Astrocyte of the spinal cord (primary cell): ENCODE measurements around the gene CCDC70.

Source experiments
- DNase-seq: peaks from one replicate; pipeline ENCODE4 v3.0.0; 2011; ENCODE audit warnings: low read depth, low spot score
- H3K4me3 ChIP-seq: 2 replicates; pipeline ENCODE4 v1.5.1; 2011; ENCODE audit warnings: low read depth, mild to moderate bottlenecking, low read length, moderate library complexity
- in situ Hi-C: cut with HindIII; loops from 2 replicates; pipeline ENCODE4 v1.10.0; 2017; ENCODE audit warnings: low sequenced_read_pairs
- TF ChIP-seq, protein P1 (sequence below): IDR thresholded peaks from 2 replicates; pipeline ENCODE4 v1.5.1; 2012; ENCODE audit warnings: low read depth, mild to moderate bottlenecking, low read length, inconsistent platforms

CCDC70 gene

DNA sequence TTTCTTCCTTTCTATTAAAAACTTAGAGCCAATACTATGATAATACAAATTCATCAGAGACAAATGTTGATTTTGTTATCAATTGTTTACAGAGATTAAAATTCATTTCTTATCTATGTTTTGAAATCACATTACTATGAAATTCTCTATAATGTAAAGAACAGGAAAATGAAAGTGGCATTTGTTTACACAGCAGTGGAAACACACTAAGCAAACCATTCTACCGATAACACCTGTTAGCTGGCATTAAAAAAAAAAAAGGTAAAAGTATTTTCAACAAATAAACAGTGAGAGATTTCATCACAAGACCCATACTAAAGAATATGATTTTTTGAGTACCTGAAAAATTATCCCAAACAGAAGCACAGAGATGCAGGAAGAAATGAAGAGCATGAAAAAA, 4.8 kb upstream of the CCDC70 start:
- in situ Hi-C loops, result no loop called here
- TF ChIP-seq, protein P1, sequence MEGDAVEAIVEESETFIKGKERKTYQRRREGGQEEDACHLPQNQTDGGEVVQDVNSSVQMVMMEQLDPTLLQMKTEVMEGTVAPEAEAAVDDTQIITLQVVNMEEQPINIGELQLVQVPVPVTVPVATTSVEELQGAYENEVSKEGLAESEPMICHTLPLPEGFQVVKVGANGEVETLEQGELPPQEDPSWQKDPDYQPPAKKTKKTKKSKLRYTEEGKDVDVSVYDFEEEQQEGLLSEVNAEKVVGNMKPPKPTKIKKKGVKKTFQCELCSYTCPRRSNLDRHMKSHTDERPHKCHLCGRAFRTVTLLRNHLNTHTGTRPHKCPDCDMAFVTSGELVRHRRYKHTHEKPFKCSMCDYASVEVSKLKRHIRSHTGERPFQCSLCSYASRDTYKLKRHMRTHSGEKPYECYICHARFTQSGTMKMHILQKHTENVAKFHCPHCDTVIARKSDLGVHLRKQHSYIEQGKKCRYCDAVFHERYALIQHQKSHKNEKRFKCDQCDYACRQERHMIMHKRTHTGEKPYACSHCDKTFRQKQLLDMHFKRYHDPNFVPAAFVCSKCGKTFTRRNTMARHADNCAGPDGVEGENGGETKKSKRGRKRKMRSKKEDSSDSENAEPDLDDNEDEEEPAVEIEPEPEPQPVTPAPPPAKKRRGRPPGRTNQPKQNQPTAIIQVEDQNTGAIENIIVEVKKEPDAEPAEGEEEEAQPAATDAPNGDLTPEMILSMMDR, result no peak
- DNase-seq, result no peak

DNA sequence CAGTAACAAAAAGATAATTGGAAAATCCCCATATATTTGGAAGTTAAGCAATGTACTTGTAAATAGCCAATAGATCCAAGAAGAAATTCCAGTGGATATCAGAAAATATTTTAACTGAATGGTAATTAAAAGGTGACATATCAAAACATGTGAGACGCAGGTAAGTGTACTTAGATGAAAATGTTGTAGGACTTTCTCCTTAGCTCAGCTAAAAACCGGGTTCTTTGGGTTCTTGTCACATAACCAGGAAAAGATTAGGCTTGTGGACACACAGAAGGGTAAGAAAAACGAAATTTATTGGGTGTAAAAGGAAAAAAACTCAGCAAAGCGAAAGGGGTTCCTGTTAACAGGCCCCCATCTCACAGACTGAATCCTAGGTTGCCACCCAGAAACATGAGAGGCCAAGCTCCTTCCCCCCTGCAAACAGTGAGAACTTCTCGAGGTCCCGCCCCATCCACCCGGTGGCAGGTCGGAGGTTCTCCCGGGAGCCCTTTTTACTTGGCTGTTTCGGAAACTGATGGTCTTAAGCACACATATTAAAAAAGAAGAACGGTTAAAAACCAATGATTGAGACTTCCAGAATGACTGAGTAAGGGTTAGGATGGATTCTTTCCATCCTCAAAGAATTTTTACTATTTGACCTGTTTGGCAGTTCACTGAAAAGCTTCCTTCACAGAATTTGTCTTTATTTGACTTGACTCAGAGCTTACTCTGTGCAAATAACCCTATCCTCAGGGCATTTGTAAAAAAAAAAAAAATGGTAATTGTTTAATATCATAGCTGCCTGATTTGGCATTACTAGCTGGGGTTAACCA, 3.1 kb upstream of the CCDC70 start:
- in situ Hi-C loops, result no loop called here
- H3K4me3 ChIP-seq, result no peak overlapping the region
- TF ChIP-seq, protein P1, result no peak
- peak; percentile 2 for DNase-seq

More for the DNA sequence above, 4.8 kb upstream of the CCDC70 start:
- no peak overlapping the region for H3K4me3 ChIP-seq

DNA sequence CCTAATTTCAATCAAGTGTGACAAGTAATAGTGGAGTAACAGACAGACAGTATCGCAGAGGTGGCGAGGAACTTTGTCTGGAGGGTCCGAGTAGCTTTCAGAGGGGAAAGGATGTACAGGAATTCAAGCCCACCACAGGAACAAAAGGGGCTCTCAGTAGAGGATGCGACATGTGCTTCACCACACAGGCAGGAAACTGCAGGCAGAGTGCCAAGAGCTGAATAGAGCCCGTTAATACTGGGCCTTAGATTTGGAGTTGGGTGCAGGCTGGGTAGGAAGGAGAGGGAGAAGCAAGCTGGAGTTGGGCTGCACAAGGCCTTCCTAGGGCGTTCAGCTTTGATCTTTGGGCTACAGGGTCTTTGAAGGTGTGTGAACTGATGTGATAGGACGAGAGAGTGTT, 1.2 kb downstream of the CCDC70 start:
- in situ Hi-C loops, result no loop called here
- TF ChIP-seq, protein P1, result no peak
- DNase-seq, result no peak
- H3K4me3 ChIP-seq, result no peak overlapping the region

DNA sequence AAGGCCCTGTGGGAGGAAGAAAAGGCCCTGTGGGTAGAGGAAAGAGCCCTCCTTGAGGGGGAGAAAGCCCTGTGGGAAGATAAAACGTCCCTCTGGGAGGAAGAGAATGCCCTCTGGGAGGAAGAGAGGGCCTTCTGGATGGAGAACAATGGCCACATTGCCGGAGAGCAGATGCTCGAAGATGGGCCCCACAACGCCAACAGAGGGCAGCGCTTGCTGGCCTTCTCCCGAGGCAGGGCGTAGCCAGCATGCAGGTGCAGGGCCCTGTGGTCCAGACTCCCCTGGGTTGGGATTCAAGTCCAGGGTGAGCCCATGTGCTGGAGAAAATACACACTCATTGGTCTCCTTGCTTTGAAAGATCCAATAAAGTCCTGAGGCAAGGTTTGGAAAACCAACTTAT, 4.1 kb downstream of the CCDC70 start:
- no peak overlapping the region for H3K4me3 ChIP-seq
- in situ Hi-C loops, result no loop called here
- no peak for DNase-seq
- TF ChIP-seq, protein P1, result no peak

DNA sequence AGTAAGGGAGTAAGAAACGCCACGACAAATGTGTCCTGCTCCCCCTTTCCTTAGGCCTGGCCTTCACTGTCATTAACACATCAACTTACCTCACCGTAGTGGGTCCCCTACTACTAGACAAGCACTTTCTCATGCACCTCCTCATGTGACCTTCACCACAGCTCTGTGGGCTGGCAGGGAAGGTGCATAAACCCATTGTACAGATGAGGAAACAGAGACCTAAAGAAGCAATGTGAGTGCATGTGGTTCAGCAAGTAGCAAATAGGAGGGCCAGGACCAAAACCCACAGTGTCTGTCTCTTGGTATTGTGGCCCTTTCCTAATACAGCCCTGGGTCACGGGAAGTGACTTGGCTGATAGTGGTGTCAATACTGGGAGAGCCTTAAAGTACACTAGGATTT, 5.3 kb downstream of the CCDC70 start:
- no peak overlapping the region for H3K4me3 ChIP-seq
- TF ChIP-seq, protein P1, result no peak
- no peak for DNase-seq
- in situ Hi-C loops, result no loop called here

DNA sequence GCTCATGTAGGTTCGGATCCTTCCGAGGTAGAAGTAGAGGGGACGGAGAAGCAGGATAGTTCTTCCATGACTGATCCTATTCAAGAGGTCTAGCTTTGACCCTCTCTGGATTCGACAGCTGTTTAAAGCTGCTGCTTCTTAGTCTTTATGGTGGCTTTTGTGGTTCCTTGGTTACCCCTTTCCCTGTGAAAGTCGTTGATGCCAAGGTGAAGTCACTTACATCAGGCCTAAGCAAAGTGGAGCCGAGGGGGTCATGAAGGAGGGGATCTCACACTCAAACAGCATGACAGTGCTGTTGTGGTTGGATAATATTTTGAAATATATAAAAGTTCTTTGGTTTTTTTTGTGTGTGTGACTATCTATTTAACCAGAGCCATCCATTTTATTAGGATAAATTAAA, 8.1 kb downstream of the CCDC70 start:
- no peak for DNase-seq
- TF ChIP-seq, protein P1, result no peak
- H3K4me3 ChIP-seq, result no peak overlapping the region
- in situ Hi-C loops, result no loop called here

DNA sequence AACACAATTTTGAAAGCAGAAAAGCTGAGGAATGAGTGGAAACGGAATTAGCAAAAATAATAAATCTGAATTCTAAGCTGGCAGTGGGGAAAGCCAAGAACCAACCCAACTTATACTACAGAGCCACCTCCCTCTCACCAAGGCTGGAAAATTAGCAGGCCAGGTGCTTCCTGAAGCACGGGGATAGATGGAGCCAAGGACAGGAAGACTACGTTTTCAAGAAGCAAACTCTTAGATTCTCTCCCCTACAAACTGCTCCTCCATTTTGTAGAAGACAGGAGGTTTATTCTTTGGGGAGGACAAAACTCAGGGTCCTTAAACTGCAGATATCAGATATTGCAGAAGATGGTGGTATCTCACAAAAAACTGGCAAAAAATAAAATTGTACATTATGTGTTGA, 8.8 kb downstream of the CCDC70 start:
- TF ChIP-seq, protein P1, result no peak
- no peak for DNase-seq
- in situ Hi-C loops, result no loop called here
- H3K4me3 ChIP-seq, result no peak overlapping the region
